HEK293 (cell line): ENCODE data around the gene KCNJ16.

Experiments used
- CTCF ChIA-PET: fragments of 350-600 bp; formaldehyde crosslinking; extraction: SDS; loops from one replicate; lab custom pipeline; 2021; ENCODE audit warnings: antibody characterized with exemption; lab: Yijun Ruan, JAX
- POLR2A ChIA-PET: fragments of 300-600 bp; formaldehyde crosslinking; extraction: SDS; loops from one replicate; lab custom pipeline; 2020; ENCODE audit warnings: antibody characterized with exemption, inconsistent platforms; lab: Yijun Ruan, JAX
- H3K27ac ChIP-seq: fragments of 200-500 bp; sonication (Bioruptor generic); 2 replicates; pipeline ENCODE4 v1.5.1; 2014; ENCODE audit warnings: low read depth, low read length, control low read depth, inconsistent platforms; ENCODE audit errors: extremely low read depth
- H3K36me3 ChIP-seq, 2 experiments: fragments of 200-500 bp in 1 of 2; sonication (Bioruptor generic) in 1 of 2; 1 replicate in 1 of 2; 2 replicates in 1 of 2; pipeline ENCODE4 v1.5.1; 2014 to 2017; ENCODE audit warnings: inconsistent platforms in 2 of 2, low read length in 2 of 2; ENCODE audit not compliant: control insufficient read depth in 2 of 2, insufficient read depth in 1 of 2
- H3K4me1 ChIP-seq: fragments of 200-500 bp; sonication (Bioruptor generic); 2 replicates; pipeline ENCODE4 v1.5.1; 2014; ENCODE audit warnings: mild to moderate bottlenecking, low read length, inconsistent platforms; ENCODE audit not compliant: control insufficient read depth, insufficient read depth
- H3K4me3 ChIP-seq: 2 replicates; pipeline ENCODE4 v1.5.1; 2011; ENCODE audit warnings: low read depth, mild to moderate bottlenecking, control low read depth, low read length, moderate library complexity
- H3K9me3 ChIP-seq: fragments of 200-500 bp; sonication (Bioruptor generic); 2 replicates; pipeline ENCODE4 v1.5.1; 2014; ENCODE audit warnings: low read depth, low read length, inconsistent platforms; ENCODE audit not compliant: control insufficient read depth, insufficient read depth
- BCL11A ChIP-seq: fragments of 450-650 bp; formaldehyde crosslinking; IDR thresholded peaks from 2 replicates; pipeline ENCODE4 v1.5.1; 2016; ENCODE audit warnings: low read depth, missing biosample characterization, missing genetic modification characterization
- FEZF1 ChIP-seq: fragments of 450-650 bp; formaldehyde crosslinking; IDR thresholded peaks from 2 replicates; pipeline ENCODE4 v1.5.1; 2016; ENCODE audit warnings: missing biosample characterization, missing genetic modification characterization
- PRDM1 ChIP-seq: fragments of 450-650 bp; formaldehyde crosslinking; IDR thresholded peaks from 2 replicates; pipeline ENCODE4; 2016; ENCODE audit warnings: missing biosample characterization, missing genetic modification characterization
- ZBTB20 ChIP-seq: fragments of 450-650 bp; formaldehyde crosslinking; IDR thresholded peaks from 2 replicates; pipeline ENCODE4 v1.5.1; 2016; ENCODE audit warnings: missing biosample characterization, missing genetic modification characterization
- ZEB2 ChIP-seq: fragments of 450-650 bp; formaldehyde crosslinking; IDR thresholded peaks from 2 replicates; pipeline ENCODE4 v1.5.1; 2016; ENCODE audit warnings: missing biosample characterization, missing genetic modification characterization
- ZIC2 ChIP-seq: fragments of 450-650 bp; formaldehyde crosslinking; IDR thresholded peaks from 2 replicates; pipeline ENCODE4 v1.5.1; 2016; ENCODE audit warnings: missing biosample characterization, missing genetic modification characterization
- ZNF138 ChIP-seq: fragments of 450-650 bp; formaldehyde crosslinking; IDR thresholded peaks from 2 replicates; pipeline ENCODE4 v1.5.1; 2016; ENCODE audit warnings: missing biosample characterization, missing genetic modification characterization, borderline replicate concordance
- ZNF266 ChIP-seq: fragments of 450-650 bp; formaldehyde crosslinking; IDR thresholded peaks from 2 replicates; pipeline ENCODE4 v1.5.1; 2016; ENCODE audit warnings: missing biosample characterization, missing genetic modification characterization, low read depth
- ZNF274 ChIP-seq, 2 experiments: fragments of 200-500 bp in 1 of 2; fragments of 450-650 bp in 1 of 2; sonication (Bioruptor generic) in 1 of 2; formaldehyde crosslinking in 1 of 2; IDR thresholded peaks; 2 replicates each; pipeline versions ENCODE4 v1.5.1 to v1.6.1; 2014 to 2016; ENCODE audit warnings: borderline replicate concordance in 1 of 2, inconsistent platforms in 1 of 2, low read length in 1 of 2, missing biosample characterization in 1 of 2, missing genetic modification characterization in 1 of 2
- ZNF324 ChIP-seq: fragments of 450-650 bp; formaldehyde crosslinking; IDR thresholded peaks from 2 replicates; pipeline ENCODE4 v1.5.1; 2016; ENCODE audit warnings: missing biosample characterization, missing genetic modification characterization
- ZNF354C ChIP-seq: fragments of 450-650 bp; formaldehyde crosslinking; IDR thresholded peaks from 2 replicates; pipeline ENCODE4 v1.5.1; 2016; ENCODE audit warnings: missing biosample characterization, missing genetic modification characterization, low read depth, borderline replicate concordance
- ZNF510 ChIP-seq: fragments of 450-650 bp; formaldehyde crosslinking; IDR thresholded peaks from 2 replicates; pipeline ENCODE4 v1.5.1; 2018; ENCODE audit warnings: mild to moderate bottlenecking, missing genetic modification characterization, missing biosample characterization; ENCODE audit not compliant: insufficient replicate concordance
- ZNF518A ChIP-seq: fragments of 450-650 bp; formaldehyde crosslinking; conservative IDR thresholded peaks from 2 replicates; pipeline ENCODE4 v1.5.1; 2016; ENCODE audit warnings: low read depth, missing biosample characterization, missing genetic modification characterization
- ZNF521 ChIP-seq: fragments of 450-650 bp; formaldehyde crosslinking; IDR thresholded peaks from 2 replicates; pipeline ENCODE4 v1.5.1; 2017; ENCODE audit warnings: missing biosample characterization, mild to moderate bottlenecking, missing genetic modification characterization
- ZNF544 ChIP-seq: fragments of 450-650 bp; formaldehyde crosslinking; IDR thresholded peaks from 2 replicates; pipeline ENCODE4 v1.5.0; 2017; ENCODE audit warnings: missing biosample characterization, missing genetic modification characterization
- ZNF561 ChIP-seq: fragments of 450-650 bp; IDR thresholded peaks from 2 replicates; pipeline ENCODE4 v1.5.1; 2018; ENCODE audit warnings: missing biosample characterization, missing genetic modification characterization, borderline replicate concordance
- ZNF624 ChIP-seq: fragments of 450-650 bp; formaldehyde crosslinking; IDR thresholded peaks from 2 replicates; pipeline ENCODE4 v1.5.1; 2017; ENCODE audit warnings: missing biosample characterization, missing genetic modification characterization
- ZNF701 ChIP-seq: fragments of 450-650 bp; formaldehyde crosslinking; IDR thresholded peaks from 2 replicates; pipeline ENCODE4 v1.5.1; 2016; ENCODE audit warnings: missing biosample characterization, missing genetic modification characterization
- TF ChIP-seq, protein P1 (sequence below): fragments of 450-650 bp; formaldehyde crosslinking; IDR thresholded peaks from 2 replicates; pipeline ENCODE4 v1.5.1; 2016; ENCODE audit warnings: missing biosample characterization, missing genetic modification characterization

Gene KCNJ16

DNA sequence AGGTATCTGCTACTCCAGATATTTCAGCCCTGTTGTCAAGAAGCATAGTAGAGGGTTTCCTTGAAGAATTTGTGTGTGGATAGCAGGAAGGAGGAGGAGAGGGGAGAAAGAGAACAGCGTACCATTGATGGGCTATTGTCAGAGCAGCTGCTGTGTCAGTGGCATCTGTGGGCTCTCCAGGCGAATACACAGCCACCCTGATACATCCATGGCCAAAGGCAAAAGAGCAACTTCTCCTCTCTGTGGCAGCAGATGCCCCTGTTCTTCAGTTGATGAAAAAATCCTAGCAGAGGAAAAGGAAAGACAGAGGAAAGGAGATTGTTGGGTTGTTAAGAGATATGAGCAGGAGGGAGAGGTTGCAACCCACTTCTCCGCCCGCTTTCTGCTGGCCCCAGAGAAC lies 82.1 kb downstream of the KCNJ16 start:
- H3K9me3 ChIP-seq = no peaks in the 10 kb centered on the region
- TF ChIP-seq BCL11A (tag by site-specific recombination) (no peak), ZNF701 (tag by site-specific recombination) (no peak), PRDM1 (tag by site-specific recombination) (no peak), ZNF561 (no peak), ZNF274 (IDR thresholded peaks at IDR 0.05; ENCODE audit: low read length) (no peak), ZNF274 (tag by site-specific recombination; IDR thresholded peaks at IDR 0.05; ENCODE audit: borderline replicate concordance) (no peak), ZIC2 (tag by site-specific recombination) (no peak), FEZF1 (no peak), ZEB2 (tag by site-specific recombination) (no peak), ZNF544 (no peak), ZNF521 (tag by site-specific recombination) (no peak), ZNF518A (no peak), ZNF266 (tag by site-specific recombination) (no peak)
- TF ChIP-seq, all 188 proteins: peak for 0
- ChIA-PET CTCF (interaction anchor here (0.5 kb wide), 1 partner anchor 13 kb away, joined by 4 read pairs; no protein-coding TSS in a partner anchor), POLR2A (no interaction called here)
- Histone ChIP-seq H3K4me3 (no peak overlapping the region), H3K36me3 (no peaks in the 10 kb centered on the region), H3K4me1 (no peaks in the 10 kb centered on the region), H3K27ac (no peak overlapping the region)

DNA sequence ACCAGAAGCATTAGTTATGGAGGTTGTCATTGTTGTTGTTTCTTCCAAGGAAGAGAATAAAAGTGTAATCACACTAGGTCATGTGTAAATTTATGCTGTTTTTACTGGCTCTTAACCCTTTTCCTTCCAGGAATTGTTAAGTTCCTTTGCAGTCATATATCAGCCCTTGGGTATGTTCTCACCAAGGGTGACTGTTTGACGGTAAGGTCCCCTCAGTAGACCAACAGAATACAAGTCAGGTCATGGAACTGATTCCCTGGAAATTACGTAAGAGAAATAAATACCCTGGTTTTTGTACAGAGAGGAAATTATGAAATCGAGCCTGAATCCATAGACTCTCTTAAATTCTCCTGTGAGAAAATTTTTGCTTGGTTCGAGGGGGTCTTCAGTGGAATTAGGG lies 83.2 kb downstream of the KCNJ16 start:
- no peak overlapping the region for H3K27ac ChIP-seq
- no peak overlapping the region for H3K4me3 ChIP-seq
- no peaks in the 10 kb centered on the region for H3K4me1 ChIP-seq
- H3K36me3 ChIP-seq = no peaks in the 10 kb centered on the region
- TF ChIP-seq ZNF510 (tag by site-specific recombination) (no peak), ZNF324 (tag by site-specific recombination) (no peak), ZNF138 (no peak), ZNF354C (tag by site-specific recombination) (no peak), ZBTB20 (tag by site-specific recombination) (no peak), ZNF624 (no peak)
- TF ChIP-seq, protein P1, sequence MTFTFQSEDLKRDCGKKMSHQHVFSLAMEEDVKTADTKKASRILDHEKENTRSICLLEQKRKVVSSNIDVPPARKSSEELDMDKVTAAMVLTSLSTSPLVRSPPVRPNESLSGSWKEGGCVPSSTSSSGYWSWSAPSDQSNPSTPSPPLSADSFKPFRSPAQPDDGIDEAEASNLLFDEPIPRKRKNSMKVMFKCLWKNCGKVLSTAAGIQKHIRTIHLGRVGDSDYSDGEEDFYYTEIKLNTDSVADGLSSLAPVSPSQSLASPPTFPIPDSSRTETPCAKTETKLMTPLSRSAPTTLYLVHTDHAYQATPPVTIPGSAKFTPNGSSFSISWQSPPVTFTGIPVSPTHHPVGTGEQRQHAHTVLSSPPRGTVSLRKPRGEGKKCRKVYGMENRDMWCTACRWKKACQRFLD (tag by site-specific recombination) = no peak
- TF ChIP-seq, all 188 proteins: peak for 0
- CTCF ChIA-PET = interaction anchor here (1.7 kb wide), 1 partner anchor 14 kb away, joined by 6 read pairs; no protein-coding TSS in a partner anchor
- no peaks in the 10 kb centered on the region for H3K9me3 ChIP-seq
- POLR2A ChIA-PET = interaction anchor here (0.5 kb wide), 1 partner anchor 357 kb away, joined by 3 read pairs; no protein-coding TSS in a partner anchor
